Uterus (tissue), 2 donors: ENCODE results near the gene RAB34.

Experiments used
- POLR2A ChIP-seq, 2 donors: fragments of 450-650 bp; IDR thresholded peaks; one replicate each; pipeline ENCODE4 v1.6.1; 2016; ENCODE audit warnings: antibody characterized with exemption in 2 of 2, mild to moderate bottlenecking in 1 of 2, moderate library complexity in 1 of 2
- TF ChIP-seq, protein P1 (sequence below), 4 experiments: fragments of 200-600 bp in 2 of 4; fragments of 450-650 bp in 2 of 4; sonication (generic) in 2 of 4; IDR thresholded peaks; one replicate each; pipeline ENCODE4 v1.5.1; 2016 to 2019; ENCODE audit warnings: antibody characterized with exemption in 4 of 4, mild to moderate bottlenecking in 2 of 4, moderate library complexity in 1 of 4

DNA sequence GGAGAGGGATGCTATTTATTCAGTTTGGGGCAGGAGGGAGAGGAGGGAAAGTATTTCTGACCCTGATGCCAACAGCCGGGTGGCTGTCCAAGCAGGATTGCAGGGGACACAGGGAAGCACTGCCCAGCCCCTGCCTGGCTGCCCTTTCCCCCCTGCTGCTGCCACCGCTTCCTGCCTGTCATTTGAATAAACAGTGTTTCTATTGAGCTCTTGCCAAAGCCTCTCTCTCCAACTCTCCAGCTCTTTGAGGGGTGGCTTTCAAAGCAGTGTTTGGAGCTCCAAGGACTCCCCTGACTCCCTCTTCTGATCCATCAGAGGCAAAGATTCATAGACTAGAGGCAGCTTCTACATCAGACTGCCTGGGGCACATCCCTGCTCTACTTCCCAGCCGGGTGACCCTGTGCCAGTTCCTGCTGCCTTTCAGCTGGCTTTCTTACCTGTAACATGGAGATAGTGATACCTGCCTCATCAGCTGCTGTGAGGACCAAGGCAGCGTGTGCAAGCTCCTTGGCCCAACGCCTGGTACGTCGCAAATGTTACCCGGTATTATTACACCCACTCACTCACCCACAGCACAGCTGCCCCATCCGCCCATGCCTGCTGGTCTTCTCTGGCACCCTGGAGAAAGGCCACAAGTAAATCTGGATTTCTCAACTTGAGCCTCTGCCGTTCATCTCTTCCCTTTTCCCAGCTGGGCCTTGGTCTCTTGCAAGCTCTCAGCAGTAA is 15.5 kb downstream of the RAB34 start:
- TF ChIP-seq, protein P1, sequence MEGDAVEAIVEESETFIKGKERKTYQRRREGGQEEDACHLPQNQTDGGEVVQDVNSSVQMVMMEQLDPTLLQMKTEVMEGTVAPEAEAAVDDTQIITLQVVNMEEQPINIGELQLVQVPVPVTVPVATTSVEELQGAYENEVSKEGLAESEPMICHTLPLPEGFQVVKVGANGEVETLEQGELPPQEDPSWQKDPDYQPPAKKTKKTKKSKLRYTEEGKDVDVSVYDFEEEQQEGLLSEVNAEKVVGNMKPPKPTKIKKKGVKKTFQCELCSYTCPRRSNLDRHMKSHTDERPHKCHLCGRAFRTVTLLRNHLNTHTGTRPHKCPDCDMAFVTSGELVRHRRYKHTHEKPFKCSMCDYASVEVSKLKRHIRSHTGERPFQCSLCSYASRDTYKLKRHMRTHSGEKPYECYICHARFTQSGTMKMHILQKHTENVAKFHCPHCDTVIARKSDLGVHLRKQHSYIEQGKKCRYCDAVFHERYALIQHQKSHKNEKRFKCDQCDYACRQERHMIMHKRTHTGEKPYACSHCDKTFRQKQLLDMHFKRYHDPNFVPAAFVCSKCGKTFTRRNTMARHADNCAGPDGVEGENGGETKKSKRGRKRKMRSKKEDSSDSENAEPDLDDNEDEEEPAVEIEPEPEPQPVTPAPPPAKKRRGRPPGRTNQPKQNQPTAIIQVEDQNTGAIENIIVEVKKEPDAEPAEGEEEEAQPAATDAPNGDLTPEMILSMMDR (IDR thresholded peaks at IDR 0.05): no peak
- no peak for TF ChIP-seq POLR2A (IDR thresholded peaks at IDR 0.05)
